Keratinocyte (primary cell): Measurements from ENCODE around the gene REXO2. TPM values are rescaled to one million over a fixed set of nuclear protein-coding genes. Genes with fewer than 3 reads are reported as not detected.

Source experiments
- DNase-seq: peaks from one replicate; pipeline ENCODE4 v3.0.0-alpha.2; 2011; ENCODE audit warnings: low read depth, missing footprints, low spot score
- FAIRE-seq: peaks from 2 replicates; lab custom pipeline; 2011; peaks lifted over from hg19 to GRCh38; lab: Jason Lieb, UNC
- H2AFZ ChIP-seq: 2 replicates; pipeline ENCODE4 v1.6.0; 2012; ENCODE audit warnings: low read length, control low read depth, inconsistent platforms; ENCODE audit not compliant: control insufficient read depth
- H3K27ac ChIP-seq: 2 replicates; pipeline ENCODE4 v1.5.1; 2011; ENCODE audit warnings: low read length; ENCODE audit not compliant: control insufficient read depth, insufficient read depth
- H3K27me3 ChIP-seq: 3 replicates; pipeline ENCODE4 v1.6.0; 2011; ENCODE audit warnings: low read length; ENCODE audit not compliant: control insufficient read depth, insufficient read depth; ENCODE audit errors: extremely low read depth
- H3K36me3 ChIP-seq, 2 experiments: 2 replicates in 1 of 2; 3 replicates in 1 of 2; pipeline ENCODE4 v1.5.1; 2011; ENCODE audit warnings: low read length in 2 of 2, mild to moderate bottlenecking in 1 of 2; ENCODE audit not compliant: control insufficient read depth in 2 of 2, insufficient read depth in 2 of 2; ENCODE audit errors: extremely low read depth in 1 of 2
- H3K4me1 ChIP-seq: 3 replicates; pipeline ENCODE4 v1.5.1; 2011; ENCODE audit warnings: low read length; ENCODE audit not compliant: control insufficient read depth, insufficient read depth; ENCODE audit errors: extremely low read depth
- H3K4me2 ChIP-seq: 3 replicates; pipeline ENCODE4 v1.6.0; 2011; ENCODE audit warnings: low read depth, low read length; ENCODE audit not compliant: control insufficient read depth, insufficient read depth; ENCODE audit errors: extremely low read depth
- H3K4me3 ChIP-seq, 3 experiments: fragments of 200-600 bp in 1 of 3; sonication (generic) in 1 of 3; 2 replicates in 2 of 3; 3 replicates in 1 of 3; pipeline ENCODE4 v1.5.1; 2011 to 2016; ENCODE audit warnings: low read length in 3 of 3, mild to moderate bottlenecking in 3 of 3, control low read depth in 2 of 3, inconsistent platforms in 1 of 3, low read depth in 1 of 3, mixed read lengths in 1 of 3, mixed run types in 1 of 3, moderate library complexity in 1 of 3; ENCODE audit not compliant: control insufficient read depth in 2 of 3, insufficient read depth in 2 of 3; ENCODE audit errors: extremely low read depth in 1 of 3
- H3K79me2 ChIP-seq: 2 replicates; pipeline ENCODE4 v1.6.0; 2012; ENCODE audit warnings: low read length; ENCODE audit not compliant: control insufficient read depth, insufficient read depth
- H3K9ac ChIP-seq: 3 replicates; pipeline ENCODE4 v1.6.0; 2011; ENCODE audit warnings: low read length; ENCODE audit not compliant: control insufficient read depth, insufficient read depth; ENCODE audit errors: extremely low read depth
- H3K9me1 ChIP-seq: 3 replicates; pipeline ENCODE4 v1.6.0; 2011; ENCODE audit warnings: low read length; ENCODE audit not compliant: control insufficient read depth, insufficient read depth; ENCODE audit errors: extremely low read depth
- H3K9me3 ChIP-seq: 2 replicates; pipeline ENCODE4 v1.5.1; 2012; ENCODE audit warnings: low read depth, low read length; ENCODE audit not compliant: control insufficient read depth
- H4K20me1 ChIP-seq: 3 replicates; pipeline ENCODE4 v1.6.0; 2011; ENCODE audit warnings: low read length; ENCODE audit not compliant: control insufficient read depth, insufficient read depth; ENCODE audit errors: extremely low read depth
- EZH2 ChIP-seq: IDR thresholded peaks from one replicate; pipeline ENCODE4 v1.6.1; 2012; ENCODE audit warnings: inconsistent platforms, mild to moderate bottlenecking, low read length, moderate library complexity
- dilution Hi-C: fragments of 300-500 bp; cut with MboI; formaldehyde crosslinking; loops from one replicate; pipeline ENCODE4 v1.7.0; 2020; ENCODE audit warnings: low sequenced_read_pairs; ENCODE audit not compliant: extremely low pct_ligation_motif_present
- polyA plus RNA-seq, 5 experiments: library from polyadenylated mRNA; depleted of rRNA in 3 of 5; stranded (reverse) in 3 of 5; stranded (forward) in 1 of 5; unstranded in 1 of 5; fragments of >200 nt; gene quantifications; 1 replicate in 1 of 5; 2 replicates in 3 of 5; 3 replicates in 1 of 5; pipeline versions ENCODE4 v1.2.1 to v1.2.3, GENCODE V29; 2011 to 2012; ENCODE audit warnings: missing spikeins in 2 of 5, low read depth in 1 of 5, low replicate concordance in 1 of 5
- TF ChIP-seq, protein P1 (sequence below), 3 experiments: IDR thresholded peaks in 1 of 3; conservative IDR thresholded peaks in 1 of 3; optimal IDR thresholded peaks in 1 of 3; 2 replicates in 2 of 3; 3 replicates in 1 of 3; pipeline versions ENCODE3 to v1.5.1; 2011; ENCODE audit warnings: low read length in 3 of 3, mild to moderate bottlenecking in 3 of 3, moderate library complexity in 2 of 3, control low read depth in 1 of 3, inconsistent platforms in 1 of 3; ENCODE audit not compliant: insufficient read depth in 2 of 3; ENCODE audit errors: extremely low read depth in 1 of 3

REXO2 gene
- polyA plus RNA-seq, 1 donor (not counting 4 experiments of a cell fraction or from before 2014, with no cell fraction given) = 381 TPM

DNA sequence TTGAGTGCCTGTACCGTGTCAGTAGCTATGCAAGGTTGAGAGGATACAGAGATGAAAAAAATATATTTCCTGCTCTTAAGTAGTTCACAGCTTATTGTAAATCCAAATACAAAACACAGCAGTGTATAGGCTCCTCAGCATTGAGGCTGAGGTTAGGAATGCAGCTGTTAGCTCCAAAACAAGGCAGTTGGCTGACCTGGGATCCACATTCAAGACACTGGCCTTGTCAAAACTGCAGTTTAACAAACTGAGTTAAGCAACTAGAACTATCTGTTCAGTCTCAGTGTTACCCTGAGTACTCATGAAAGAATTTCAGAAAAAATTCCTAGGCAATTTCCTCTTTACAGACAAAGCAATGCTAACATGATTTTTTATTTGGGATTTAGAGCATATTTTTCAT, 42.8 kb downstream of the REXO2 start:
- no peak for DNase-seq
- Histone ChIP-seq H2AFZ (no peak overlapping the region), H3K9ac (no peak overlapping the region), H3K9me1 (no peaks in the 10 kb centered on the region), H3K4me3 (no peak overlapping the region), H4K20me1 (no peaks in the 10 kb centered on the region), H3K4me2 (no peak overlapping the region), H3K36me3 (no peaks in the 10 kb centered on the region), H3K4me1 (no peaks in the 10 kb centered on the region), H3K27ac (no peak overlapping the region), H3K27me3 (no peaks in the 10 kb centered on the region), H3K9me3 (no peaks in the 10 kb centered on the region), H3K79me2 (no peaks in the 10 kb centered on the region)
- no peak for FAIRE-seq
- TF ChIP-seq, protein P1, sequence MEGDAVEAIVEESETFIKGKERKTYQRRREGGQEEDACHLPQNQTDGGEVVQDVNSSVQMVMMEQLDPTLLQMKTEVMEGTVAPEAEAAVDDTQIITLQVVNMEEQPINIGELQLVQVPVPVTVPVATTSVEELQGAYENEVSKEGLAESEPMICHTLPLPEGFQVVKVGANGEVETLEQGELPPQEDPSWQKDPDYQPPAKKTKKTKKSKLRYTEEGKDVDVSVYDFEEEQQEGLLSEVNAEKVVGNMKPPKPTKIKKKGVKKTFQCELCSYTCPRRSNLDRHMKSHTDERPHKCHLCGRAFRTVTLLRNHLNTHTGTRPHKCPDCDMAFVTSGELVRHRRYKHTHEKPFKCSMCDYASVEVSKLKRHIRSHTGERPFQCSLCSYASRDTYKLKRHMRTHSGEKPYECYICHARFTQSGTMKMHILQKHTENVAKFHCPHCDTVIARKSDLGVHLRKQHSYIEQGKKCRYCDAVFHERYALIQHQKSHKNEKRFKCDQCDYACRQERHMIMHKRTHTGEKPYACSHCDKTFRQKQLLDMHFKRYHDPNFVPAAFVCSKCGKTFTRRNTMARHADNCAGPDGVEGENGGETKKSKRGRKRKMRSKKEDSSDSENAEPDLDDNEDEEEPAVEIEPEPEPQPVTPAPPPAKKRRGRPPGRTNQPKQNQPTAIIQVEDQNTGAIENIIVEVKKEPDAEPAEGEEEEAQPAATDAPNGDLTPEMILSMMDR (optimal IDR thresholded peaks at IDR 0.05 in 1 of 3, IDR thresholded peaks at IDR 0.05 in 1 of 3, conservative IDR thresholded peaks at IDR 0.05 in 1 of 3; ENCODE audit: extremely low read depth in 1 of 3, insufficient read depth in 2 of 3, low read length in 3 of 3) = no peak
- no peak for TF ChIP-seq EZH2
- dilution Hi-C loops = no loop called here

DNA sequence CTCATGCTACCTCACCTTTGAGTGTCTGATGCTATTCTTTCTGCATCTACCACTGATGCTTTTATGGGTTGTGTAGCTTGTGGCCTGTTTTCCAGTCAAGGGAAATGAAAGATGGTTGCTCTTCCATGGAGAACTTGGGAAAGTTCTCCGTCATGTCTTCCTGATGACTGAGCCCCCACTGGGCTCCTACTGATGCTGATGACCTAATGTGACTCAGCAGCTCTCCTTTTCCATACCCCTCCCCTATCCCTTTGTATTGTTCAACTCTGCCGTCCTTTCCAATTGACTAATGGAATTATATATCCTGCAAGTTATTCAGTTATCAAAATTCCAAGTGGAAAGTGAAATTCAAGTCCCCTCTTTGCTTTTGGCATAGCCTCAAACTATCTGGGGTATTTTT, 44.7 kb downstream of the REXO2 start:
- FAIRE-seq (no peak), DNase-seq (no peak)
- no peaks in the 10 kb centered on the region for H3K79me2 ChIP-seq
- no peaks in the 10 kb centered on the region for H3K36me3 ChIP-seq
- no peak overlapping the region for H3K27ac ChIP-seq
- H3K9ac ChIP-seq = no peak overlapping the region
- H3K4me2 ChIP-seq = no peak overlapping the region
- H2AFZ ChIP-seq = no peak overlapping the region
- H3K4me3 ChIP-seq = no peak overlapping the region
- no peaks in the 10 kb centered on the region for H3K4me1 ChIP-seq
- no peaks in the 10 kb centered on the region for H4K20me1 ChIP-seq
- H3K27me3 ChIP-seq = no peaks in the 10 kb centered on the region
- dilution Hi-C loops = no loop called here
- no peaks in the 10 kb centered on the region for H3K9me1 ChIP-seq
- no peak for TF ChIP-seq EZH2
- TF ChIP-seq, protein P1 (optimal IDR thresholded peaks at IDR 0.05 in 1 of 3, IDR thresholded peaks at IDR 0.05 in 1 of 3, conservative IDR thresholded peaks at IDR 0.05 in 1 of 3; ENCODE audit: extremely low read depth in 1 of 3, insufficient read depth in 2 of 3, low read length in 3 of 3) = no peak
- no peaks in the 10 kb centered on the region for H3K9me3 ChIP-seq
